Activated CD4-positive, alpha-beta T cell treated with anti-CD3 and anti-CD28 coated beads, Interleukin-2, amount 50 U/mL, for 48 hours (primary cell): Measurements from ENCODE around the gene PRR33.
"Not testable (repeated sequence)": the region's sequence is repeated elsewhere in the genome, so short reads cannot be mapped to it uniquely, and the experiment has no call there.

Experiments
- DNase-seq, 2 experiments: peaks; one replicate each; pipeline ENCODE4 v3.0.0-alpha.2; 2020

Gene PRR33

DNA sequence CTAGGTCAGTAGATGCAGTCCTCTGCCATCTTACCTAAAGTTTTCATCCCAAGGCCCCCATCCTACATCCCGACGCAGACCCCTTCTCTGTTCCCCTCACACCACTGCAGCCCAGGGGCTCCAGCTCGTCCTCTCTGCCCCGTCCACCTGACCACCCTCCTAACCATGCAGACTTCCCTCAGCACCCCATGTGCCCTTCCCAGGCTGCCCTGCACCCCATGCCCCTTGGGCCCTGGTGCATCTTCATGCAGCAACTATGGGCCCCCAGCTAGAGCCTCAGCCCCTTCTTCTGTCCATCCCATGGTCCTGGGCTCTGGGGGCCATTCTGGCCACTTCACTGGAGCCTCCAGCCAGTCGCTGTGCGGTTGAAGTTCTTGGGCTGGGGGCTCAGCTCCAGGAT is 2.9 kb downstream of the PRR33 start:
- DNase-seq, result no peak

DNA sequence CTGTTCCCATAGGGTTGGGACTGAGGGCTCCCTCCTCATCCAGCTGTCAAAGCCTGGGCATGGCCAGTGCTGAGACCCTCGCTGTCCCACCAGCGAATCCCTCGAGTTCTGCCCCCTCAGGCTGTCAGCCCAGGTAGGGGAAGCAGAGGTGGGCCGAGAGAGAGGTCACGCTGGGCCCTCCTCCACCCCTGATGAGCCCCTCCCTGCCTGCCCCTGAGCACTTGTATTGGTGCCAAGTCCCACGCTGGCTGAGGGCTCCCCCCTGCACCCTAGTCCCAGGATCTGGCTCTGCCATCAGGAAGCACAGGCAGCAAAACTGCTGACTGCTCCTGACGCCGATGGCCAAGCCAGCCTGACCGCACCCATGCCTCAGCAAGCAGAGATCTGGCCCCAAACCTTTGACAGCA is 3.3 kb downstream of the PRR33 start:
- DNase-seq, result no peak

DNA sequence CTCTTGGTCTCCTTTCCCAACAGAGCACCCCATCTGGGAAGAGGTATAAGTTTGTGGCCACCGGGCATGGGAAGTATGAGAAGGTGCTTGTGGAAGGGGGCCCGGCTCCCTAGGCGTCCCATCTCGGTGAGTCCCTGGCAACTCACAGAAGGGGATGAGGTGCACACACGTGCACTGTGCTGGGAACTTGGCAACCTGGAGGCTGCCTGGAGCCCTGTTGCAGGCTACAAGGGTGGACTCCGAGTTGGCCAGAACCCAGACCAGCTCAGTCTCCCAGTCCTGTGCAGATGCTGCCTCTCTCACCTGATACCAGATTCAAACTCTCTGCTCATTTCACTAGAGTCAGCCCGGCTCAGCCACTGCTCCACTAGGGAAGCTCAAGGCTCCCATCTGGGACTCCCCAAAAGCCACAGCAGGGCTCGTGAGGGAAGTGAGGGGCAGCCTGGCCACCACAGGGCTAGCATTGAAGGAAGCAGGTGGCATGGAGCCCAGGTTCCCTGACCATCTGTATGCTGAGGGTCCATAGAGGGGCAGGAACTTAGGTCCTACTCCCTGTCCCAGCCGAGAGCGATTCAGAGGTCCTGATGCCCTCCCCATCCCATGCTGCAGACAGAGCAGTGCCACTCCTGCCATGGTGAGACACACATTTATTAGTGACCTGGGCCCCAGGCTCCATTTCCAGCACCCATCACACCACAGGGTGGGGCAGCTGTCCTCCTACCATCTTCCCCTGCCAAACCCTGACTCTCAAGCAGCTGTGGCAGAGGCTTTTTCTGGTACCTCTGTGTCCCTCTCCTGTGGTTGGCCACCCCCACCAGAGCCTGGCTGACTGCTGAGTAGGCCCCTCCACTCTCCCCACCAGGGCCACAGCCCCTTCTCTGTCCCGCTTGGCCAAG is 4.0 kb downstream of the PRR33 start:
- no peak for DNase-seq

DNA sequence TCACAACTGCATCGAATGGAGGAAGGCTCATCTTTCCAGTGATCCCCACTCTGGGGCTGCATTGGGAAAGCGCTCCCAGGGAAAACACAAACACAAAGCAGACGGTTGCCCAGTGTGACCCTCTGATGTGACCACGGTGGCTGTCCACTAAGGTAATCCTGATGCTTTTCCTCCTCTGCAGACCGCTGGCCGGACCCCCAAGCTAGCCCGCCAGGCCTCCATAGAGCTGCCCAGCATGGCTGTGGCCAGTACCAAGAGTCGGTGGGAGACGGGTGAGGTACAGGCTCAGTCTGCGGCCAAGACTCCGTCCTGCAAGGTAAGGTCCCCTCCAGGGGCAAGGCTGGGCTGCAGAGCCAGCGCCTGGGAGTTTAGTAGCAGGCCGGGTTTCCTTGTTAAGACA is 5.1 kb downstream of the PRR33 start:
- not testable (repeated sequence) for DNase-seq

DNA sequence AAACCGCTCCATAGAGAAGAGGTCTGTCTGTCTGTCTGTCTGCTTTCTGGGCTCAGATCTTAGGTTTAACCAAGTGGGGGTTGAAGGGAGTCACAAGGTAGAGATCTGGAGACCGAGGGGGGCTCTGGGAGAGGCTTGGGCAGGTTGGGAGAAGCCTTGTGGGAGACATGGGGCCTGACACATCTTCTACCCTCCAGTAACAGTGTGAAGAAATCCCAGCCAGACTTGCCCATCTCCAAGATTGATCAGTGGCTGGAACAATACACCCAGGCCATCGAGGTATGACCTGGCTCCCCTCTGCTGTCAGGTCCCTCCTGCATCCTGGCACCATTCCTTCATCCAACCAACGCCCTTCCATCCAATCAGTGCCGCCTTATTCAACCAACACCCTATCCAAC is 7.4 kb downstream of the PRR33 start:
- no peak for DNase-seq

DNA sequence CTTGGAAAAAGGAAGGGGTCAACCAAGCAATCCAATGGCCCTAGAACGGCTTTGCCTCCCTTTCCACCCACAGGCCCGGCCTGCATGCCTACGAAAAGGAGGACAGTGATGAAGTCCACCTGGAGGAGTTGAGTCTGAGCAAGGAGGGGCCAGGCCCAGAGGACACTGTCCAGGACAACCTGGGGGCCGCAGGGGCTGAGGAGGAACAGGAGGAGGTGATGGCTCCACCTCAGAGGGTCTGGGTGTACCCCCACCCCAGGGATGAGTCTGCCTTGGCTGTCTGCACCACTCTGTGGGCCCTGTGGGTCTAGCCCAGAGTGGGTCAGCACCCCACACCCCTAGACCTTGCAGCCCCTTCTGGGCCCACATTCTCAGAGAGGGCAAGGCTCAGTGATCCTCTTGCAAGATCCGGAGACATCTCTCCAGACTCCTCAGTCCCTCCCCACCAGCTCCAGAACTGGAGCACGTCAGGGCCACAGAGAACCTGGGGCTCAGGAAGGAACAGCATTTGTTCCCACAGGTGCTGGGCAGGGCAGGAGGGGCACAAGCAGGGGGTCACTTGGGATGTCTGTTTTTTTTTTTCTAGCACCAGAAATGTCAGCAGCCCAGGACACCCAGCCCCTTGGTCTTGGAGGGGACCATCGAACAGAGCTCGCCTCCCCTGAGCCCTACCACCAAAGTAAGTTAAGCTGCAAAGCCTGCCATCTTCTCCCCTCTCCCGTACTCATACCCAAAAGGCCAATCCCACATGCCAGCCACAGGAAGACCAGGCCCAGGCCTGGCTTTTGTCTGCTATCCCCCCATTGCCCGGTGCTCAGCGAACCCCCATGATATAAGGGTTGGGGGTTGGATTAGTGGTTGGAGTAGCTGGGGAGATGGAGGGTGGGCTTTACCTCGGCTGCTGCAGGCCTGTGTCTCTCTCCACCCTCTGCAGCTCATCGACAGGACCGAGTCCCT is 8.1 kb downstream of the PRR33 start:
- DNase-seq, result no peak

DNA sequence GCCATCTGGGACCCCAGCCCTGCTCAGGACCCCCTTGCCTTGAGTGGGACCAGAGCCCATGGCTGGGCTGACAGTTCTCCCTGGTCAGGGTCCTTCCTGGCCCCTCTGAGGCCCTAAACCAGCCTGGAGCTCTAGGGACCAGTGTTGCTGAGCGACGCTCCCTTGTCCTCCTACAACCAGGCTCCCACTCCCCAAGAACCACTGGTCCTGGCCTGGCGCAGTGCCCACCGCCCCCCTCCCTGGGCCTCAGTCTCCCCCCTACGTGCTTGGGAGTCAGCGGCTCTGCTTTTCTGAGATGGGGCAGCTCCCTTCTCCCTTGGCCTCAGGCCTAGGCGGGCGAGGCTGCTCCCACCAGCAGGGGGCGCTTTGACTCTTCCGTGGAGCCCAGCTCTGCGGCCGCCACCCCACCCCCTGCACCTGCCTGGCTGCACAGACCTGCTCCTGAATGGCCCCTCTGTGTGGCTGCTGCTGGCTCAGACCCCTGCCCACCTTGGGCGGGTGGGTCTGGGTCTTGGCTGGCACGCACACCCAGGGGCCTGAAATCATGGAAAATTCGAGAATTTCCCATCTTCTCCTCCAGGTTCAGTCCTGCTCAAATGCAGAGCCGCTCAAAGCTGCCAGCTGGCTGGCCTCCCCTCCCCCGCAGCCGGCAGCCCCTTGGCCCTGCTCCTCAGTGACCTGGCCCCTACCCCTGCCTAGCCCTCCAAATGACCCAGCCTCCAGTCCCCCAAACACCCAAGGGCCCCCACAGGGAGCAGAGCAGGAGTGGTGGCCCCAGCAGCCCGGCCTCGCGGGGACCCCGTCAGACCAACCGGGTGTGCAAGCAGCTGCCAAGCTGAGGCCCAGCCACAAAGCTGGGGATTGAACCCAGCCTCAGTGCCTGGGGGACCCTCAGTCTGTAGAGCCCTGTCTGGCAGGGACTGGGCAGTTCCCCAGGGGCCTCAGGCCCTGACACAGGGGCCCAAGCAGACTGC is 9.1 kb downstream of the PRR33 start:
- DNase-seq, result peak; percentile 79 to 84

DNA sequence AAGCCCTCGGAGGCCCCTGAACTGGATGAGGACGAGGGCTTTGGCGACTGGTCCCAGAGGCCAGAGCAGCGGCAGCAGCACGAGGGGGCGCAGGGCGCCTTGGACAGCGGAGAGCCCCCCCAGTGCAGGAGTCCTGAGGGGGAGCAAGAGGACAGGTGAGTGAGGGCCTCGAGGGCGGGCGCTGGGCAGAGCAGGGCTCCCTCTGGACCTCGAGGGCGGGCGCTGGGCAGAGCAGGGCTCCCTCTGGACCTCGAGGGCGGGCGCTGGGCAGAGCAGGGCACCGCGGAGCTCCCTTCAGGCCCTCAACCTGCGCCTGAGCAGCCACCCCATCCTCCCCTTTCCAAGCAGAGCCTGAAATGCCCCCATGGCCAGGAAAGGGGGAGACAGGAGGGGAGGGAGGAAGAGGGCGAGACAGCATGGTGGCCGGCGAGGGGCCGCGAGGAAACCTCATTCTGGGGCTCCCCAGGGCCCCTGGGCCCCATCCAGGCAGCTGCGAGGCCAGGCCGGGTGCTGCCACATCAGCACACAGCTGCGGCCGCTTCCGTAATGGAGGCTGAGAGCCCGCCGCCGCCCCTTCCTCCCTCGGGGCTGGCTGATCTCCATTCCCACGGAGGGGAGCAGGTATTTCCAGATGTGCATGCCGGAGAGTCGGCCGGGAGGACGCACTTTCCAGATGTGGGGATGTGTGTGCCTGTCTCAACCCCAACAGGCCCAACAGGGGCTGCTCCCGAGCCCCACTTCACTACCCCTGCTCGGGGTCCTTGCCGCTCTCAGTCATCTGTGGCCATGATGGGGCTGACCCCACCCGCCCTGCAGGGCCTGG is 10.0 kb downstream of the PRR33 start:
- DNase-seq, result no peak

DNA sequence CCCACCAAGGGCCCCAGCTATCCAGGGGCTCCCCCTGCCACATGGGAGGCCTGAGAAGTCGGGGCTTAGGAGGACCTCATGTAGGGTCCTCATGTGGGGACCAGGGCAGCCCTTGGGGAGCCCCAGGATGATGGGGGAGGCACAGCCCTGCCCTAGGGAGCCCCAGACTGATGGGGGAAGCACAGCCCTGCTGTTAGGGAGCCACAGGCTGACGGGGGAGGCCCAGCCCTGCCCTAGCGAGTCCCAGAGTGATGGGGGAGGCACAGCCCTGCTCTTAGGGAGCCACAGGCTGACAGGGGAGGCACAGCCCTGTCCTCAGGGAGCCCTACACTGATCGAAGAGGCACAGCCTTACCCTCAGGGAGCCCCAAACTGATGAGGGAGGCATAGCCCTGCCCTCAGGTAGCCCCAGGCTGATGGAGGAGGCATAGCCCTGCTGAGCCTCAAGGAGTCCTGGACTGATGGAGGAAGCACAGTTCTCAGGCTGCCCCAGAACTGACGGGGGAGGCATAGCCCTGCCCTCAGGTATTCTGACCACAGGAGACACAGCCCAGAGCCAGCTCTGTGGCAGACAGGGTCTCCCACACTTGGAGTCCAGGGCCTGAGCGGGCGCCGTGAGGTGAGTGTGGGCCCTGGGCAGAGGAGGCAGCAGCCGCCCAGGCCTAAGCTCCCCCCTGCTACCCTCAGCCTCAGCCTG is 10.8 kb downstream of the PRR33 start:
- DNase-seq, result no peak

DNA sequence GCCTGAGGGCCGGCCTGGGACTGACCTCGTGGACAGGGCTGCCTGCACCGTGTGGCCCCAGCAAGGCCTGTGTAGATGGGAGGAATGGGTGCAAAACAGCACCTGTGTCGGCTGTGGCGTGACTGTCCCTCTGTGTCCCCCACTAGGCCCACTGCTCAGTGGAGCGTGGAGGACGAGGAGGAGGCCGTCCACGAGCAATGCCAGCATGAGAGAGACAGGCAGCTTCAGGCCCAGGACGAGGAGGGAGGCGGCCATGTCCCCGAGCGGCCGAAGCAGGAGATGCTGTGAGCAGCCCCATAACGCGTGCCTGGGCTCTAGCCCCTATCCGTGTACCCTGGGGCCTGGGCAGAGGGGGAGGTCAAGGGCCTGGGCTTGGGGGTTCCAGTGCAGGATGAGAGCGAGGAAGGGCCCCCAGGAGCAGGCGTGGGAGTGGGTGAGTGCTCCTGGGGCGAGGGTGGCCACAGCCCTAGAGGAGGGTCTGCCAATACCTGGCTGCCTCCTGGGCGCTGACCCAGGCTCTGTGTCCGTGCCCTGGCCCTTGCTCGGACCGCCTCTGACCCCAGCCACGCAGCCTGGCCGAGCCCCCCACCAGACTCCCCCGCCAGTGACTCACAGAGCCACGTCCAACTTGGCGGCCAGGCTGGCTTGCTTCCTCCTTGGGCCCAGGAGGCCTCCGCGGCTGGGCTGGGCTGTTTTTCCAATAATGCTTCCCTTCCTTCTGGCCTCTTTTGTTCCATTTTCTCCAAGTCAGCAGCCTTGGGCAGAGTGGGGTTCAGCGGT is 11.6 kb downstream of the PRR33 start:
- no peak for DNase-seq

DNA sequence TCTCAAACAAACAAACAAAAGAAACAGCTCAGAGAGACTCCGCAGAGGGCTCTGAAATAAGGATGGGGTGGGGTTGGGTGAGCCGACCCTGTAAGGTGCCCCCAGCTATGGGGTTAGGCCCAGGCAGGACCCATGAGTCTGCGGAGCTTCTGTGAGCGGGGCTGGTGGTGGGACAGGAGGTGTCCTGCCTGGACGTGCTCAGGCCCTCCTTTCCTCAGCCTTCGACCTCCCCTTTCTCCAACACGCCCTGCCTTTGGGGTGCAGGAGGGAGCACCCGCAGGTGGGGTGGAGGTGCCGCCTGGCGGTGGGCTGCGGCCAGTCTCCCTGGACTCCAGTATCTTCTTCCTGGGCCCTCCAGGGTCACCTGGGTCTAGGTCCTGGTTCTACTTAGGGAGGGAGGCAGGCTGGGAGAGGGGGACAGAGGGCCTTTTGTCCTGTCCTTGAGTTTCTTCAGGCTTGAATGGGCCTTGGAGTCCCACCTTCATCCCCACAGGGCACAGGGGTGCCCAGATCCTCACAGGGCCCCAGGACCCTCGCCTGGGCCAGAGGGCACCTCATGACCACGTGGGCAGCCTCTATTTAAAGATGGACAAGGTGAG is 12.3 kb downstream of the PRR33 start:
- DNase-seq, result no peak

DNA sequence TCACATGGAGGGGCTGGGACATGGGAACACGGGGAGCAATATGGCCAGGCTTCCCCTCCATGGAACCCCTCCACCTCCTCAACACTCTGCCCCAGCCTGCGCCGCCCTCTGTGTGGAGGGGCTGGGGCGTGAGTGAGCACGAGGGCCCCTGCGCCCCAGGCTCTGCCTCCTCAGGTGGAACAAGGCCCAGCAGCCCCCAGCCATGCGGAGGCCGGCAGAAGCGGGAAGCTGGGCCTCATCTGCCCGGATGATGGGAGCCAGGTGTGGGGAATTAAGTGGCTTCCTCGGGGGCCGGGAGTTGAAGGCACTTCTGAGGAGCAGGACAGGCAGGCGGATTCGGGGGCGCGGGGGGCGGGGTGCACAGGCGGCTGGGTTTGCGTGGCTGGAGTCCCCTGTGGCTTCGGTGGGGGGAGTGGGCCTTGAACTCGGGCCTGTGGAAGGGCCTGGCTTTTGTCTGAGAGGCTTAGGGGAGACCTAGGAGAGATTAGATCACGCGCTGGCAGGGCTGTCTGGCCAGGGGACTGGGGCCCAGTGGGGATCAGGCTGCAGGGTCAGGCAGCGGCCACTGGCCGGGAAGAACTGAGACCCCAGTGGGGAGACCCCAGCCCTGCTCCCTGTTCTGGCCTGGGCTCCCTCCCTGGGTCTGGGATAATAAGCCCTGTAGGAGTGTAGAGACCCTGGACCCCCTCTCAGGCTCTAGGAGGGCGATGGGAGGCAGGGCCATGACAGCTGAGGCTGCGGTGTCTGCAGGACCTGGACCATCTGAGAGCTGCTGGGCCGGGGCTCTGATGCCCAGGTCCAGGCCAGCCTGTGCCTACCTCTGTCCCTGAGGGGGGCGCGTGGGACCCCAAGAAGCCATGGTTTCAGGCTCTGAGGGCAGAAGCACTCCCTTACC is 13.3 kb downstream of the PRR33 start:
- DNase-seq, result no peak

DNA sequence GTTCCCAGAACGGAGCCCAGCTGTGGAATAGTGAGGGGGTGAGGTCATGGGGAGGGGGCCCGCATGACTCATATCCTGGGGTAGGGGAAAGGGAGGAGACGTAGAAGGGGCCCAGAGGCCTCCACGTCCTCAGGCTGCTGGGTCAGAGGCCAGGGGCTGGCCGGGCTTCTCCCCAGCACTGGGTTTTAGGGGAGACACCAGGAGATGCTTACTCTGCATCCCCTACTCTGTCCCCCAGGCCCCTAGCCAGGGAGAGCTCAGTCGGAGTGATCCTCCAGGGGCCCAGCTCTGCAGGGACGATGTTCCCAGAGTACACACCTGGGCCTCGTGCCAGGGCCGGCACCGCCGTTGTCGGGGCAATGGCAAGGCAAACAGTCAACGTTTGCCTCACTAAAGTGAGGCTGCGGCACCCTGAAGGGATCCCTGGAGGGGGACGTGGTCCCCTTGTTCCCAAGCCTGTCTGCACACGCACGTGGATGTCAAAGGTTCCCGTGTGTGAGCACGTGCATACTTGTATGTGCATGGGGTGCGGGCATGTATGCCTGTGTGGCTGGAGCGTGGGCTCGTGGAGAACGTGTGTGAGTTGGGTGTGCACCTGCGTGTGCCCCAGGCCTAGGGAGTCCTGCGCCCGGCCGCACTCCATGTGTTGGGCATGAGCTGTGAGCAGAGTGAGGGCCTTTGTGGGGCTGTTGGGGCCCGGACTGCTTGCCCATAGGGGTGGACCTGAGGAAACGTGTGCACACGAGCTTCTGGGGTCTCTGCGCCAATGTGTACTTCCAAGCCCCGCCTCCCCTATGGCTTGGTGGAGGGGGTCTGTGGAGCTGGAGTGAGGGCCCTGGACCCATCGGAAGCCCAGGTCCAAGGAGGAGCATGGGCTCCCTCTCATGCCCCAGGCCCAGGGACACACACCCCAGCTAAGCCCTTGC is 14.2 kb downstream of the PRR33 start:
- no peak for DNase-seq

DNA sequence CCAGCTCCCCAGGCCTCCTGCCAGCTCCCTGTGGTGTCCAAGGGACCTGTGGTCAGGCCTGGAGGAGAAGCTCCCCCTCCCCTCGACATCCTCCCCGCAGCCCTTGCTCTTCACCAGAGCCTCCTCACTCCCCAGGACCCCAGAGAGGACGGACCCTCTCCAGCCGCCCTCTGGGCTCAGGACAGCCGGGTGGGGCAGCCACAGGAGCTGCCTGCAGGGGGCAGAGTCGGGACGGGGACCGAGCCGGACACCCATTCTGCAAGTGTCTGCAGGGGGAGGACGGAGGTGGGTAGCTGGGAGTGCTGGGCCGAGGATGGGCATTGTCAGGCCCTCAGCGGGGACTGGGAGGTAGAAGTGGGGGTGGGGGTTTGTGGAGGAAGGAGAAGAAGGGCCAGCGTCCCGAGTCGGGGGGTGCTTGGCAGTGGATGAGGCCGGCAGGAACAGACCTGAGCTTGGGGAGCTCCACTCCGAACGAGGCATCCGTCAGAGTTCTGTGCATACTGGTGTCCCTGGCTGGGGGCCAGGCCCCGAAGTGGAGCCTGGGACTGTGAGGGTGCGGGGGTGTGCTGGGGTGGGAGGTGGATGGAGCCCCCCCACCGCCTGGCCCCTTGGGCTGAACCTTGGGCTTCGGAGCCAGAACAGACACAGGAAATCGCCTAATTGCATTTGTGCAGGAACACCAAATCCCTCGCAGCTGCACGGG is 15.2 kb downstream of the PRR33 start:
- DNase-seq, result no peak

DNA sequence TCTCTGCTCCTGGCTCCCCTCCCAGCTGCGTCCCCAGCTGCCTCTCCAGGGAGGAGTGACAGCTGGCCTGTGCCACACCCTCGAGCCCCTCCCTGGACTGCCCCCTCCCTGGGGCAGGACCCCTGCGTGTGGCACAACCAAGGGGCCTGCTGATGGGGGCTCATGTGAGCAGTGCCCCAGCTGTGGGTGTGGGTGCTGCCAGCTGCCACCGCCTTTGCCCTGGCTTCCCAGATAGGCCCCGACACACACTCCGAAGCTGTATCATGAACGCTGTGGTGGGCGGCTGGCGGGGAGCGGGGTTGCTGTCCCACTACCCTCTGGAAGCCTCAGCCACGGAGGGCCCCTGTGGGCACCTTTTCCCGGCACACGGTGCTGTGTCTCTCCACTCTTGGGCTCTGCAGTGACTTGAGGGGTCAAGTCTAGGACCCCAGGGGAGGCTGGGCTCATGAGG is 15.8 kb downstream of the PRR33 start:
- not testable (repeated sequence) for DNase-seq

DNA sequence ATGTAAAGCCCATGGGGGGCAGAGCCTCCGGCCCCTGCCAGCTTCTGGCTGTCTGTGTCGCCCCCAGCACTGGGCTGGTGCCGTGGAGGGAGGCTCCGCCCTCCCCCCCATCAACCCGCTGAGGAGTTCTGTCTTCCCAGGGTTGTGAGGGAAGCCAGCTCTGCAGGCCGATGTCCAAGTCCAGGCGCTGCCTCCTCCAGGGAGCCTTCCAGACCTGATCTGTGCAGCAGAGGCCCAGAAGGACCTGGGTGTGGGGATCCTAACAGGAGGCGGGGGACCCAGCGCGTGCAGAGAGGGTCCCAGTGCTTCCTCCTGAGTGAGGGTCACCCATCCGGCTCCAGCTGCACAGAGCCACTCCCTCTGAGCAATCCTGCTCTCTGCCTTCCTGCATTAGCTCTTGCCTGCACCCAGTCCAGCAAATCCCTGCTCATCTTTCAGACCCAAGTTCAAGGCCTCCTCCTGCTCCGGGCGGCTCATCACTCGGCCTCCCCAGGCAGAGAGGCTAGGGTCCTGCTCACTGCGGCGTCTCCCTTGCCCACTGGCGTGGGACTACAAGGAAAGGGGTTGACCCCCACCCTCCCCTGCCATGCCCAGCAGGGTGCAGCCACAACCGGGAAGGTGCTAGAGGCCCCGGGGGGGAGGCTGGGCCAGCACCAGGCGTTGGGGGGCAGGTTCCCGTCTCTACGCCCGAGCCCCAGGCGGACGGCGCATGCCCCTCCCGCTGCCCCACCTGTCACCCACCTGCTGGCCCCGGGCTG is 16.4 kb downstream of the PRR33 start:
- no peak for DNase-seq
